Adipose tissue (tissue), 3 donors: ENCODE measurements around the gene CBX1. TPM values are rescaled to one million over a fixed set of nuclear protein-coding genes. Genes with fewer than 3 reads are reported as not detected.

Experiments used
- H3K27ac ChIP-seq: one replicate; pipeline ENCODE4 v1.5.1; 2013; ENCODE audit warnings: low read depth, low read length
- WGBS, 3 donors: extraction: QIAGEN DNeasy Blood & Tissue Kit; methylation state at CpG; one replicate each; pipeline ENCODE4 v1.1.7; 2013; 5-methylcytosine and 5-hydroxymethylcytosine counted together
- polyA plus RNA-seq, 3 donors: library from polyadenylated mRNA; stranded (reverse); fragments of 200-250 nt; gene quantifications; one replicate each; pipeline ENCODE4 v1.2.3, GENCODE V29; 2013
- donor health status: healthy with polysubstance abuse.
- donor health status: Bipolar disorder and iron deficiency.
- donor health status: healthy.

The CBX1 gene
- polyA plus RNA-seq = 10 to 100 TPM; 14.8 to 55.2 (median 20.8) TPM

DNA sequence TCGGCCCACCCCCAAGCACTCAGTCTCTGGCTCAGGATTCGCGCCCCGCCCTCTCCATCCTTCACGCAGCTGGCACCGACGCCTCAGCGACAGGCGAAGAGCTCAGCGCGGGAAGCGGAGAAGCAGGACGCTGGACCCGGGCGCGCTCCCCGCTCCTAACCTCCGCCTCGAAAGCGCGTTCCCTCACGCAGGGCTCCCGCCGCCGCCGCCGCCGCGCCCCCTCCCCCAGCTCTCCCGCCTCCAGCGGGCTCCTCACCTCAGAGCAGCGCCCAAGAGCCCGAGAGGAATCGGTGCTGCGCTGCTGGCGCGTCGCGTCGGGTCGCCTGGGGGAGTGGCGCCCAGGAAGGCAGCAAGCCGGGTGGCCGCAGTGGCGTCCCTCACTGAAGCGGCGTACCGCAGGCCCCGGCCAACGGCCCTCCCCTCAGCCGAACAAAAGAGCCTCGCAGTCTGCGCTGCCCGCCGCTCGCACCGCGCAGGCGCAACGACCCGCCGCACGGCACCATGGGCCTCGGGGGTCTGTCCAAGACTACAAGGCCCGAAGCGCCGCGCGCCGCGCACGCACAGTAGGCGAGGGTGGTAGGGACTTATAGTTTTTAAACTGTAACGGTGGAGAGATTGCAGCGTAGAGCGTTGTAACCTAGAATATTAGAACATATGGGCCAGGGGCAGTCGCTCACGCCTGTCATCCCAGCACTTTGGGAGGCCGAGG lies at the start of gene CBX1:
CBX1 (minus strand) TSS at position 467 of the 709 bp plus-strand sequence. CDS start 24,474 bp downstream, outside the sequence.
- whole genome bisulfite sequencing, 3 donors = 0% methylated on average over 62 to 79 of the region's 79 CpGs
- no peak within 1 kb of the TSS for H3K27ac ChIP-seq

- WGBS, 3 donors = 64 to 73% (median 65%) methylated on average over 11 of the region's 11 CpGs
- no peak overlapping the region for H3K27ac ChIP-seq
Observed at GRCh38 chr17:48150597-48151001, 49.3 kb upstream of the CBX1 start.

- H3K27ac ChIP-seq = no peak overlapping the region
- WGBS, 3 donors = 70 to 89% (median 87%) methylated on average over 4 of the region's 4 CpGs
Observed at GRCh38 chr17:48149787-48150463, 48.6 kb upstream of the CBX1 start.

- WGBS, 3 donors = 45 to 59% (median 58%) methylated on average over 16 of the region's 16 CpGs
- H3K27ac ChIP-seq = no peak overlapping the region
Observed at GRCh38 chr17:48148854-48149786, 47.8 kb upstream of the CBX1 start.

DNA sequence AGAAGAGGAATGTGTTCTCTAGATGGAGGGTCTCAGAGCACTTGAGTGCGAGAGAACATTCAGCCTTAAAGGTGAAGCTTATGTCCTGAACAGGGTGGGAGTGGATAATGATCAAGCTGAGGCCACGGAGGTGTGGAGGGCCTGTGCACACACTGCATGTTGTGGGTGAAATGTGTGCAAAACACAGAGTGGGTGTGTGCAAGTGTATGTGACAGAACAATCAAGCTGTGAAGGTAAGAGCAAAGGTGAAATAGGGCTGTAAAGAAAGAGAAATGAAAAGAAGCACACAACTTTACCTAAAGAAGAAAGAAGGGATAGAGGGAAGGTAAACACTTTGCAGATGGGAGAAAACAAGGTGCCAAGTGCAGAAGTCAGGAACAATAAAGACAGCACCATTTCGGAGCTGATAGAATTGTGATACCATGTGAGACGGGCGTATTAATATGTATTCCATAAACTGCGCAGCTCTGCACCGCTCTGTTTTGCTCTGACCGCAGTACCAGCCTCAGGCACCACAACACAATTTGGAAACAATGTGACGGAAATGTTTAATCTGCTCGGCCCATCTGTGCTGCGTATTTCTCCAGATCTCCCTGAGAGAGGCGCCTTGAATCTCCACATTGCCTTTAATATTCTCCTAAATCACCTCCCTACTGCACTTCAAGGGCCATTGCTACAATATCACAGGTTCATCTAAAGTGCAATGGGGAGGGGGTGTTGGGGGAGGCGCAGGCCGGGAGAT lies 46.9 kb upstream of the CBX1 start:
- no peak overlapping the region for H3K27ac ChIP-seq
- WGBS, 3 donors = 69 to 78% (median 74%) methylated on average over 14 of the region's 14 CpGs

DNA sequence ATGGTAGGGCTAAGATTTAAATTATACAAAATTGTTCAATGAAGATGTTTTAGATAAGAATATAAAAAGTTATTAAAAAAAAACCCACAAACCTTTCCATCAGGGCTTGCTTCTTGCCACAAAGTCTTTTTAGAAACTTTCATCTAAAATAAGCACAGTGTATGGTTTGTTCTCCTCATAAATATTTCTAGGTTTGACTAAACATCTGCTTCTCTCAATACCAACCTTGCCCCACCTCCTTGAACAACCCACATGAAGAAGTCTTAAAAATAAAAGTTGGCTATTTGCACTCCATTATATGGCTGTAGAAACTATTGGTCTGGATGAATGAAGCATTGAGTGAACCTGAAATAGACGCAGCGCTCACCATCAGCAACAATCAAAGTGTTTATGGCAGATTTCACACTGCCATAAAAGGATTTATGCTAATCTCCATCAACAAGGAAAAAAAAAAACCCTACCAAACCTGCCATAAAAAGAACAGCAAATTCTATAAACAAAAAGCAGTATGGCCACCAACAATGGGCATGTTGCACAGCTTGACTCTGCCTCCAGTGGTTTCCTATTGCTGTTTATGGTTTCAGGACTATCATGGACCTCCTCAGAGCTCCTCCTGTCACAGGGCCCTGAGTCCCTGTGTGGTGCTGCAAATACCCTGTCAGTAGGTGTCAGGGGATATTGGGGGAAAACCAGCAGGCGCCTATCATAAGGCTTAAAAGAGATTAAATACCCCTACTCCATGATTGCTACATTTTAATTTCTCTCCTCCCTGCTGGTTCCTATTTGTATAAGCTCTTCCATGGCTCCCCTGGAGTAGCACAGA lies 43.9 kb upstream of the CBX1 start:
- 94 to 98% (median 95%) methylated on average over 3 of the region's 3 CpGs for WGBS, 3 donors
- H3K27ac ChIP-seq = no peak overlapping the region

- WGBS, 3 donors = 59 to 66% (median 63%) methylated on average over 8 of the region's 8 CpGs
- H3K27ac ChIP-seq = no peak overlapping the region
Observed at GRCh38 chr17:48144231-48144630, 43.0 kb upstream of the CBX1 start.

GRCh38 chr17:48143629-48144028 lies 42.4 kb upstream of the CBX1 start:
- H3K27ac ChIP-seq = no peak overlapping the region
- WGBS, 3 donors = 34 to 58% (median 49%) methylated on average over 6 of the region's 6 CpGs

- no peak overlapping the region for H3K27ac ChIP-seq
- 30 to 78% (median 43%) methylated on average over 2 of the region's 2 CpGs for WGBS, 3 donors
Observed at GRCh38 chr17:48139944-48140343, 38.7 kb upstream of the CBX1 start.

DNA sequence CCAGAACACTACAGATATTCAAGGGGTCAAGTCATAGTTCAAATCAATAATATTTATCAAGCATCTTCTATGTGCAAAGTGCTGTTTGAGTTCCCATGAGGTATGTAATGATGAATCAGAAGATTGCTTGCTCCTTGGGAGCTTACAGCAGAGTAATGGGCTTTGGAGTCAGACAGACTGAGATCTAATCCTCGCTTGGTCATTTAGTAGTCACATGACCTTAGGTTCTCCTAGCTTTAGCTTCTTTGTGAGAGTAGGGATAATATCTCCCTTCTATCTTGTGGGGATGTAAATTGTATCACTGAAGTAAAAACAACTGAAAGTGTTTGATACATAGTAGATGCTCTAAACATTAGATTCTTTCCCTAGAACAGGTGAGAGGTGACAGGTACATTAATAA lies 36.4 kb upstream of the CBX1 start:
- 73 to 75% (median 73%) methylated on average over 1 of the region's 1 CpG for WGBS, 3 donors

DNA sequence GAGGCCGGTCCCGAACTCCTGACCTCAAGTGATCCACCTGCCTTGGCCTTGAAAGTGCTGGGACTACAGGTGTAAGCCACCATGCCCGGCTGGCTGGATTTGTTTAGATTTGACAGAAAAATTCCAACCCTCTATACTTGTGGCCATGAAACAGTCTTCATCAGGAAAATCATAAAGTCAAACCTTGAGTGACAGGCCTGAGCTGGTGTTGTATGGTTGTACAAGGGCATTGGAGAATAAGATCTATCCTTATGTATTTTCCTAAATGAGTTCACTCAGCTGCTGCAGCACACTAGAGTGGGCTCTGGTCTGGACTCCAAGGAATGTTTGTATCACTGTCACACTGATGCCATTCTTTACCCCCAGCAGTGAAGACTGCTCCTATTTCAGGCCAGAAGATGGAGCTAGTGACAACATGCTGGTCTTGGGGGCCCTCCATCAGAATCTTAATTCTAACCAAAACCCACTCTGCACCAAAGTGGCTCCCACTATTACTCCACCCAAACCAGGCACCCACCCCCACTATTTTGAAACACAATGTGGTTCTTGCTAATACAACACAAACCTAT lies 33.7 kb upstream of the CBX1 start:
- H3K27ac ChIP-seq = no peak overlapping the region
- 83 to 91% (median 86%) methylated on average over 3 of the region's 3 CpGs for WGBS, 3 donors

More for the DNA sequence above, 36.4 kb upstream of the CBX1 start:
- no peak overlapping the region for H3K27ac ChIP-seq

GRCh38 chr17:48132385-48132784 lies 31.1 kb upstream of the CBX1 start:
- 64 to 77% (median 70%) methylated on average over 5 of the region's 5 CpGs for WGBS, 3 donors
- no peak overlapping the region for H3K27ac ChIP-seq

DNA sequence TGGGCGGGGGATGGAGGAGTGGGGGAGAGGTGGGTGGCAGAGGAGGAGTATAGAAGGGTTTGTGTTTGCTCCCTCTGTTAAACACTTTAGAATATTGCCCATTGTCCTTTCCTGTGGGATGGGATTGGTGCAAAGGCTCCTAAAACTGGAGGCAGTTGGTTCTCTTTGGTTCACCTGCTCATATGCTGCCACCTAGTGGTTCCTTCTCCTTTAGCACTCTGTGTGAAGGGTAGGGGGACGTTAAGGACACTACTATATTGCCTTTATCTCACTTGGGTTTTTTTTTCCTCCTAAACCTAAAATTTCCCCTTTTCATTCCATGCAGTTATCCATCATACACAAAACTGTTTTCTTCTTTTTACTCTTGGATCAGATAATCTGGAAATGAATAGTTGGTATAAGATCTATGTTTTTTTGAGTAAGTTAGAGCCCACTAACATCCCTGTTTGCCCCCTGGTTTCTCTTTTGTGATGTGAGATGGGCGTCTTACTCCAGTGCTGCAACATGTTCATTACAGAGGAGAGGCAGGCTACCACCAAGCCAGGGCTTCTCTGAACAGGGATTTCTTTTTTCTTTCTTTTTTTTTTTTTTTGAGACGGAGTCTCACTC lies 30.0 kb upstream of the CBX1 start:
- 35 to 52% (median 49%) methylated on average over 4 of the region's 4 CpGs for WGBS, 3 donors
- H3K27ac ChIP-seq = no peak overlapping the region

DNA sequence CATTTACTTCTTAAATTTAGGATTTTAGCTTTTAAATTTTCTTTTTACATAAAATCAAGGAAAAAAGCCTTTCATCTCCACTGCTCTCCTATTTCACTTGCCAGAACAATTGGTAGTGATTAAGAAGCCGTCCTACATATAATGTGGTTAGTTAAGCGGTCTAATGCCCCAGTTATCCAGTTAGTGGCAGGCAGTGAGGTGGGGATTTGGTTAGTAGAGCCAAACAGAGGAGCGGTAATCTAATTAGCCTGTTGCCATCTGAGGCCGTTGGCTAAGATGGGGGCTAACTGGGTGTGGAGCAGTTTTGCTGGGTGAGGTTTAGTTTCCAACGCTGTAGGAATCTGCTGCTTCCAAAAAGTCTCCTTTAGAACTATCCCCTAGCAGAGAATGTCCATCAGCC lies 28.7 kb upstream of the CBX1 start:
- 53 to 78% (median 73%) methylated on average over 5 of the region's 5 CpGs for WGBS, 3 donors
- H3K27ac ChIP-seq = no peak overlapping the region

GRCh38 chr17:48128400-48128799 lies 27.1 kb upstream of the CBX1 start:
- no peak overlapping the region for H3K27ac ChIP-seq
- 45 to 66% (median 64%) methylated on average over 5 of the region's 5 CpGs for WGBS, 3 donors

- H3K27ac ChIP-seq = no peak overlapping the region
- WGBS, 3 donors = 63 to 77% (median 69%) methylated on average over 9 of the region's 9 CpGs
Observed at GRCh38 chr17:48127371-48128051, 26.2 kb upstream of the CBX1 start.
